SH-SY5Y (cell line): ENCODE results near the gene SLC24A4.

Experiments used
- GATA2 ChIP-seq: IDR thresholded peaks from 2 replicates; pipeline ENCODE4 v1.6.1; 2011; ENCODE audit warnings: mild to moderate bottlenecking, low read depth, low read length
- GATA3 ChIP-seq: IDR thresholded peaks from 2 replicates; pipeline ENCODE4 v1.6.1; 2011; ENCODE audit warnings: low read depth, mild to moderate bottlenecking, low read length, moderate library complexity

- TF ChIP-seq GATA2 (no peak), GATA3 (no peak)
Measured at GRCh38 chr14:92287987-92288386, 35.0 kb upstream of the SLC24A4 start.
